Stimulated activated CD4-positive, alpha-beta T cell treated with anti-CD3 and anti-CD28 coated beads, Interleukin-1b, Interleukin-23, amount 100 ng/mL, for 24 hours (primary cell): ENCODE results near the gene CSK.
A peak's percentile ranks its signal among the peaks of the same experiment; 100 is the strongest.

Experiments used
- DNase-seq, 4 experiments: peaks; one replicate each; pipeline ENCODE4 v3.0.0-alpha.2; 2020; ENCODE audit warnings: low read depth in 4 of 4, low spot score in 1 of 4

CSK gene

GRCh38 chr15:74786551-74787165 is 4.8 kb downstream of the CSK start:
- no peak for DNase-seq

- peak; percentile 74 to 92 (median 81) for DNase-seq
Measured at GRCh38 chr15:74787251-74788041, 5.6 kb downstream of the CSK start.

- DNase-seq, result no peak
Measured at GRCh38 chr15:74788042-74788682, 6.3 kb downstream of the CSK start.

- DNase-seq, result no peak
Measured at GRCh38 chr15:74788683-74789151, 6.8 kb downstream of the CSK start.

- no peak for DNase-seq
Measured at GRCh38 chr15:74789171-74789631, 7.3 kb downstream of the CSK start.

GRCh38 chr15:74789741-74790079 is 7.8 kb downstream of the CSK start:
- no peak for DNase-seq

- no peak for DNase-seq
Measured at GRCh38 chr15:74790080-74790916, 8.4 kb downstream of the CSK start.

- DNase-seq, result no peak
Measured at GRCh38 chr15:74791007-74791406, 9.1 kb downstream of the CSK start.

- DNase-seq, result no peak
Measured at GRCh38 chr15:74791667-74792066, 9.8 kb downstream of the CSK start.

- no peak for DNase-seq
Measured at GRCh38 chr15:74792227-74793016, 10.5 kb downstream of the CSK start.

GRCh38 chr15:74793135-74794028 is 11.5 kb downstream of the CSK start:
- peak in 1 of 4 experiments; percentile 57 for DNase-seq

GRCh38 chr15:74794248-74794969 is 12.5 kb downstream of the CSK start:
- no peak for DNase-seq

GRCh38 chr15:74794970-74795349 is 13.1 kb downstream of the CSK start:
- no peak for DNase-seq

- DNase-seq, result no peak
Measured at GRCh38 chr15:74795966-74796625, 14.2 kb downstream of the CSK start.

- no peak for DNase-seq
Measured at GRCh38 chr15:74798388-74799254, 16.7 kb downstream of the CSK start.

- DNase-seq, result no peak
Measured at GRCh38 chr15:74799255-74799855, 17.5 kb downstream of the CSK start.
